ENCODE measurements around the gene CNOT8.
"Not testable (repeated sequence)": the region's sequence is repeated elsewhere in the genome, so short reads cannot be mapped to it uniquely, and the experiment has no call there.

Gene CNOT8

DNA sequence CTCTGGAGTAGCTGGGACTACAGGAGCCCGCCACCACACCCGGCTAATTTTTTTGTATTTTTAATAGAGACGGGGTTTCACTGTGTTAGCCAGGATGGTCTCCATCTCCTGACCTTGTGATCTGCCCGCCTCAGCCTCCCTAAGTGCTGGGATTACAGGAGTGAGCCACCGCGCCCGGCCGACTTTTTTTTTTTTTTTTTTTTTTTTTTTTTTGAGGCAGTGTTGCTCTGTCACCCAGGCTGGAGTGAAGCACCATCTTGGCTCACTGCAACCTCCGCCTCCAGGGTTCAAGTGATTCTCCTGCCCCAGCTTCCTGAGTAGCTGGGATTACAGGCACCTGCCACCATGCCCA is 22.8 kb upstream of the CNOT8 start:
- not testable (repeated sequence) for DNase-seq (ENCODE audit: low read depth)

DNA sequence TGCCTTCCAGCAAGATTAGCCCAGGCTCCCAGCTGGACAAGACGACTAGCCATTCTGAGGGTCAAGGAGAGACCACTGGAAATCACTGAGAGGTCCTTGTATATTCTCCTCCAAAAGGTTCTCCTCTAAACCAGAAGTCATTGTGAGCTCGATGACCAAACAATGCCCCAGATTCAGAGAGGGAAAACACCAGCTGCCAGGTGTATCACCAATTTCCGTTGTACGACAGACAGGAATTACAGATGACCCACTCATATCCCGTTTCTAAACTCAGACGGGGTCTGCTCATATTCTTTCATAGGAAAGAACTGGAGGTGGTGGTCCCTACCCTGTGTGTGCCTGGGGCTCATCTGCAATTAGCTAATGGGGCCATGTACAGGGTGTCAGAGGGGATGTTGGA is 22.2 kb upstream of the CNOT8 start:
- no peak for DNase-seq (ENCODE audit: low read depth)

DNA sequence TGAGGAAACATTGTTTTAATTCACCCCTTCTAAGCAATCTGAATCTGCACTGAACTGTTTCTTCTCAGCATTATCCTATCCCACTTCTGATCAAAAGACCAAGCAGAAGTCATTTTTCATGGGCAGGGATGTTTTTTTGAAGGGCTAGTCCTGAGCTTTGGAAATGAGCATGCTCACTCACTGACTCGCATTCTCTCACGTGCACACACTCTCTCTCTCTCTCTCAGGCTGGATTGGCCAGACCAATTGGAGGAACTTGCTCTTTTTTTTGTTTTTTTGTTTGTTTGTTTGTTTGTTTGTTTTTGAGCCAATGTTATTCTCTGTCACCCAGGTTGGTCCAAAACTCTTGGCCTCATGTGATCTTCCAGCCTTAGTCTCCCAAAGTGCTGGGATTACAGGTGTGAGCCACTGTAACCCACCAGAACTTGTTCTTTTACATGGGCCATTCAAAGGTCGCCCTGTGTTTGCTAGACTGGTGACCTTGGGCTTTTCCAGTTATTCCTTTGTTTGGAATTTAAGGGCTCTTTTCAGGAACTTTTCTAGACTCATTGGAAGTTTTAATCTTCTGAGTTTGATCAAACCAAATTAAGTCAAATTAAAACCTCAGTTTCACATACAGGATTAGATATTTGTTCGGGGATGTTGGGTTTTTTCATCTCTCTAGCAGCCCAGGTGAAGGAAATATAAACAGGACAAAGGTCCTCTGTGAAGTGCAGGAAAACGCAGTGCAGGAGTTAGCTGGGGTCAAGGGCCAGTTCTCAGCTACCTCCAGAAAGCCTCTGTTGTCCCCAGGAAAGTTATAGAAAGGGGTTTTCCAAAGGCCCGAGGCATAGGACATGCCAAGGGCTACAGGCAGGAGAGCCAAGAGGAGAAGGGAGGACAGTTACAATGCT is 21.2 kb upstream of the CNOT8 start:
- DNase-seq (ENCODE audit: low read depth): no peak

DNA sequence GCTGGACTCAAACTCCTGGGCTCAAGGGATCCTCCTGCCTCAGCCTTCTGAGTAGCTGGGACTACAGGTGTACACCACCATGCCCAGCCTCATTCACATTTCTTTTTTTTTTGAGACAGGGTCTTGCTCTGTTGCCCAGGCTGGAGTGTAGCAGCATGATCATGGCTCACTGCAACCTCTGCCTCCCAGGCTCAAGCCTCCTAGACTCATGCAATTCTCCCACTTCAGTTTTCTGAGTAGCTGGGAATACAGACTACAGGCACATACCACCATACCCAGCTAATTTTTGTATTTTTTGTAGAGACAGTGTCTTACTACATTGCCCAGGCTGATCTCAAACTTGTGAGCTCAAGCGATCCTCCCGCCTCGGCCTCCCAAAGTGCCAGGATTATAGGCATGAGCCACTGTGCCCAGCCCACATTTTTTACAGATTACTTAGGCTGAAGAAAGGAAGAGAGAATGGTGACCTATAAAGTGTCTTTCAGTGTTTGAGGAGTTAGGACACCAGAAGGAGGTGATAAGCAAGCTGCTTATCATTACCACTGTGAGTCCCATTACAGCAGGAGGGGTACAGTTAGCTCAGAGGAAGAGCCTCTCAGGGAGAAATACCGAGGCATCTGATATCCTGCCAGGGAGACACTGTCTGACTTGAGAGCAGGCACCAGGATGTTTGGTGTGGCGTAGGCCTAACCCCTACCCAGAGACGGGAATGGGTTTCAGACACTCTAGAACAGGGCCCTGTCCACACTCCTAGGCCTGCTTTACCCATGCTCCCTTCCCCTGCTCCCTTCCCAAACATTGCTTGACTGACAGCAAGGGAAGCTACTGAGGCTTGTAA is 17.8 kb upstream of the CNOT8 start:
- no peak for DNase-seq (ENCODE audit: low read depth)

GRCh38 chr5:154841273-154841661 is 17.2 kb upstream of the CNOT8 start:
- DNase-seq (ENCODE audit: low read depth): no peak

- DNase-seq (ENCODE audit: low read depth): no peak
Observed at GRCh38 chr5:154842689-154843530, 15.5 kb upstream of the CNOT8 start.

DNA sequence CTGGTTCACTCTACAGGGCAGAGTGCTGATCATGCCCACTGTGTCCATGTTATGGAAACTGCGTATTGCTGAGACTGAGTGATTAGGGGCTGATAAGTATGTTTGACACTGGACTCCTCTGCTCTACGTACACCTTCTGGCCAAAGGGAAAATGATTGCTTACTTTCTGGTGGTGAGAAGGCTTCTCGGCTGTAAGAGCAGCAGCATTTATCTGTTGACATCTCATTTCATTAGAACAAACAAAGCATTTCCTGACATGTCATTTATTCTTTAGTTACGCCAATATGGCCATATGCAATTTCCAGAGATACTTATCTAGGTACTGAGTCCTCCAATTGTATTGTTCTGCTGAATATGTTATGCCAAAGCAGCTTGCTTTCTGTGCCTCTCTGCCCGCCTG is 13.6 kb upstream of the CNOT8 start:
- no peak for DNase-seq (ENCODE audit: low read depth)

GRCh38 chr5:154849264-154849785 is 9.1 kb upstream of the CNOT8 start:
- DNase-seq (ENCODE audit: low read depth): no peak

- no peak for DNase-seq (ENCODE audit: low read depth)
Observed at GRCh38 chr5:154849791-154850201, 8.6 kb upstream of the CNOT8 start.

DNA sequence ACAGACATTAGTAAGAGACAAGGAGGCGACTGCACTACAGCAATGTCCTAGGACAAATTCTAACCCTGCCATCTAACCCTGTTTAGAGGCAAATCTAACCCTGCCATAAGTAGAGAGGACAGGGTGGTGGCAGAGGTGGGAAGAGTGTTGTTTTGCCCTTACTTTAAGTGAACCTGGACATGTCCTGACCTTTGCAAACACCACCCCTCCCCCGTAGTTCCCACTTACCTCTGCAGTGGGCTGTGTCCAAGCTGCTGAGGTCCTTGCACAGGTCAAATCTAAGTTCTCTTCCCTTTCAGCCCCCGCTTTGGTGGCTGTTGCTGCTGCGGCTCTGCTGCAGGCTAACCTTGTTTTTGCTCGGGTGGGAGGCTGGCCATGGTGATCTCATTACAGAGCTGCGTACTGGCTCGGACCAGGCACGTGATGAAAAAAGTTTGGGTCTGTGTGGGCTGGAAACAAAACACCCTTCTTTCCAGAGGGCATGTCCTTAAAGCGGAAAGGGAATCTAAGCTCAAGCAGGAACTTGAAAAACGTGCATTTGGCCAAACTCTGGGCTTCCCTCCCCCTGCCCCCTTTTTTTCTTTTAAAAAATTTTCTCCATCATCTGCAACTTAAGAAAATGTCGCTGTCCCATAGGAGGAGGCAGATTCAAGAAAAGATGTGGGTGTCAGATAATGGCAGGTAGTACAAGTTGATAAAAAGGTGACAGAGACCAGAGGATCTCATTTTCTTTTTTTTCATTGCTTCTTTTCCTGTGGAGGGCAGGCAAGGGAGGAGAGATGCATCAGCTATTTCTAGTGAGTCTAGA is 8.0 kb upstream of the CNOT8 start, which contains the start of gene FAXDC2:
FAXDC2 (minus strand) TSS at position 349 of the 808 bp plus-strand sequence. CDS start 12,425 bp downstream, outside the sequence.
- DNase-seq (ENCODE audit: low read depth): no peak

GRCh38 chr5:154851351-154851750 is 7.1 kb upstream of the CNOT8 start:
- no peak for DNase-seq (ENCODE audit: low read depth)

DNA sequence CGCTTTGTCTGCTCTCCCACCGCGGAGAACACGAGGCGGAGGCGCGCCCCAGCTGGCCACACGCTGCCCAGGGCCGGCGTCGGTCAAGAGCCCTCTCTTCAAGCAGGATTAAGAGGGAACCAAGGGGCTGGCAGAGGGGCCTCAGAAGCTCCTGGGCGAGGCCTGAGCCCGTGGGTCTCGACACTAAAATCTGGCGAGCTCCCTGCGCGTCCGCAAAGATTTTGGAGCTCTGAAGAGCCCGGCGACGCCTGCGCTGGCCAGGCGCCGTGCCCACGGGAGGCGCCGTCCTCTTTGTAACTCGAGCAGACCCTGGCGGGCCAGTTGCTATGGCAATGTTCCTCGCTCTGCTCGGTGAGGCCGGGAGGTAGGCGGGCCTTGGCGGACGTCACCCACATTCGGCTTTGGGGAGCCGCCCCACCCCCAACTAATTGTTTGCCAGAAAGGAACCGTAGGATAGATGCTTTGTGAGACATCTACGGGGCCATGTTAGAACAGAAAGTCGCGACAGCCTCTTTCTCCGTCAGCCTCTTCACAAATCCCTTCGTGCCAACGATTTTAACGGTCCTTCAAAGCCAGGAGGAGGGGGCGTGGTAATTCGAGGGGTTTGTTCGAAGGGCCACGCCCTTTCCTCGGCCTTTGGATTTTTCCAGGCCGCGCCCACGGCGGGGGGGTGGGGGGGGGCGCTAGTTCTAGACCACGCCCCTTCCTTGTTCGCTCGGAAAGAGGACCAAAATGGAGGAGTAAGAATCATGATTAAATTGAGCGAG is 714 bp upstream of the CNOT8 start:
- DNase-seq (ENCODE audit: low read depth): peak; percentile 74

GRCh38 chr5:154858972-154859871 is 795 bp downstream of the CNOT8 start:
- DNase-seq (ENCODE audit: low read depth): no peak

DNA sequence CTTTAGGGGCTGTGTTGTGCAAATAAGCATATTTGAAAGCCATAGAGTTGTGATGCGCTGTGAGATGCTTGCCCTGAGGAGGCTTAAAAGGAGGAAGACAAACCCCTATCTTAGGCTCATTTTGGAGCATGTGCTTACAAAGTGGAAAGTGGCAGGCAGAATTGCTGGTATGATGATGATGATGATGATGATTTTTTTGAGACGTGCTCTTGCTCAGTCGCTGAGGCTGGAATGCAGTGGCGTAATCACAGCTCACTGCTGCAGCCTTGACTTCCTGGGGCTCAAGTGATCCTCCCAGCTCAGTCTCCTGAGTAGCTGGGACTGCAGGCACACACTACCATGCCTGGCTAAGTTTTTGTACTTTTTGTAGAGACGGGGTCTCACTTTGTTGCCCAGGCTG is 1.7 kb downstream of the CNOT8 start:
- no peak for DNase-seq (ENCODE audit: low read depth)

DNA sequence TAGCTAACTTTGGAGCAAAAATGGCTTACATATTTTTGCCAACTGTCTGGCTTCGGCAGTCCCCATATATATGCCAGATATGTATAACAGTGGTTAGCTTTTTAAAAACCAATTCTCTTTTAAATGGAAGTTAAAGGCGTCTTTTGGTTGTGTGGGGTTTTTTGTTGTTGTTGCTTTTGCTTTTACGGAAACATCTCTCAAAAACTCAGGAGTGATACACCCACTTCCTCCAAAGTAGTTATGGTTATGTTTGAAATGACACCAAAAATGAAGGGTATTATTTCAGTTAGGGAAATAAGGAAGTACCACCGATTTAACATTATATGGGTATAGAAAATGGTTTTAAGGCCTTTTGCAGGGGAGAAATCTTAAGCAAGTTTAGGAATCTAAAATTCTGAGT is 2.3 kb downstream of the CNOT8 start:
- DNase-seq (ENCODE audit: low read depth): no peak

DNA sequence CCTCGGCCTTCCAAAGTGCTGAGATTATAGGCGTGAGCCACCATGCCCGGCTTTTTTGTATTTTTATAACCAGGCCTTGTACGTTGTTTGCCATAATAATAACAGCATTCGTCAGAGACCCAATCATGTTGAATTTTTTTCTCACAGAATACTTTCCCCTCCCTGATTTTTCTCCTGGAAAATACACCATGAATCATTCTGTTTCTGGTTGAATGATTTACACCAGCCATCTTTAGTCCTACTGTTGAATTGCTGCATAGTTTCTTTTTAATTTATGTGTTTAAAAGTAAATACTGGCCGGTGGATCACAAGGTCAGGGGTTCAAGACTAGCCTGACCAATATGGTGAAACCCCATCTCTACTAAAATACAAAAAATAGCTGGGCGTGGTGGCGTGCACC is 3.5 kb downstream of the CNOT8 start:
- DNase-seq (ENCODE audit: low read depth): no peak

DNA sequence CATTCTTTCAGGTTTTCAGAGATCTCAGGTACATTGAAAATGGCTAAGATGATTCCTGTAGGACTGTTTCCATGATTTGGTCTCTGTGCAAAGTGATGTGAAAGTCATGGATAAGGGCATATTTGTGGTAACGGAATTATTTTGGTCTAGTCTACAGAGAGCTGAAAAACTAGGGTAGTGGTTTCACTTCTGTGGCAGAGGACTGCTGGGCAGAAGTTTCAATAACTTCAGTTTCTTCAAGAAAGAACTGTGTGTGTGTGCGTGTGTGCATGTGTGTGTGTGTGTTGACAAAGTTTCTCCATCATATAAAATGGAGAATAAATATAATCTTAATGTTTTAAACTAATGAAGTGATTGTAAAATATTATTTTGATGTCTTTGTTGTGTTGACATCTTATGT is 4.3 kb downstream of the CNOT8 start:
- DNase-seq (ENCODE audit: low read depth): no peak

- no peak for DNase-seq (ENCODE audit: low read depth)
Observed at GRCh38 chr5:154863291-154864080, 5.1 kb downstream of the CNOT8 start.

Data from activated gamma-delta T cell treated with anti-CD3 and anti-CD28 coated beads, Interleukin-2, amount 50 U/mL, for 16 hours (primary cell).